ENCODE results near the gene SEL1L3. TPM values are rescaled to one million over a fixed set of nuclear protein-coding genes. Genes with fewer than 3 reads are reported as not detected.

SEL1L3 gene
- total RNA-seq, 1 experiment from 2014 or later = 15.7 TPM

GRCh38 chr4:25882226-25882625 is 19.4 kb upstream of the SEL1L3 start:
- Mint-ChIP-seq H3K4me3 (ENCODE audit: unreplicated experiment) (no peak overlapping the region), H3K27ac (ENCODE audit: unreplicated experiment) (no peak overlapping the region), H3K9me3 (ENCODE audit: unreplicated experiment) (no peaks in the 10 kb centered on the region), H3K27me3 (ENCODE audit: insufficient read depth, unreplicated experiment) (peaks cover 13% of the 10 kb centered on the region), H3K36me3 (ENCODE audit: insufficient read depth, unreplicated experiment) (no peaks in the 10 kb centered on the region), H3K4me1 (ENCODE audit: low read depth, unreplicated experiment) (no peaks in the 10 kb centered on the region)
- TF ChIP-seq CTCF (IDR thresholded peaks at IDR 0.05; ENCODE audit: insufficient read depth in 1 of 2, low read depth in 1 of 2, low read length in 1 of 2, severe bottlenecking in 1 of 2, unreplicated experiment in 1 of 2) = no peak
- CTCF ChIA-PET = no interaction called here
- Histone ChIP-seq H3K4me3 (ENCODE audit: low read depth, low read length) (no peak overlapping the region), H3K27me3 (replicated peaks; ENCODE audit: control insufficient read depth, insufficient read depth, low read length) (no peaks in the 10 kb centered on the region), H3K36me3 (ENCODE audit: control insufficient read depth, insufficient read depth, low read length) (no peaks in the 10 kb centered on the region), H3K9me3 (no peaks in the 10 kb centered on the region), H3K4me1 (no peaks in the 10 kb centered on the region)
- POLR2A ChIA-PET = no interaction called here
- intact Hi-C loops (cut with micrococcal nuclease; ENCODE audit: unreplicated experiment) = no loop called here
- BruUV-seq (replicated peaks) = no TSS peak
- no peak for DNase-seq

GRCh38 chr4:25881193-25881592 is 18.4 kb upstream of the SEL1L3 start:
- H3K9me3 Mint-ChIP-seq (ENCODE audit: unreplicated experiment) = no peaks in the 10 kb centered on the region
- no peaks in the 10 kb centered on the region for H3K36me3 Mint-ChIP-seq (ENCODE audit: insufficient read depth, unreplicated experiment)
- Histone ChIP-seq H3K36me3 (ENCODE audit: control insufficient read depth, insufficient read depth, low read length) (no peaks in the 10 kb centered on the region), H3K4me3 (ENCODE audit: low read depth, low read length) (no peak overlapping the region), H3K27me3 (replicated peaks; ENCODE audit: control insufficient read depth, insufficient read depth, low read length) (no peaks in the 10 kb centered on the region), H3K9me3 (no peaks in the 10 kb centered on the region), H3K4me1 (no peaks in the 10 kb centered on the region)
- H3K27ac Mint-ChIP-seq (ENCODE audit: unreplicated experiment) = no peak overlapping the region
- BruUV-seq (replicated peaks) = no TSS peak
- CTCF ChIA-PET = no interaction called here
- POLR2A ChIA-PET = no interaction called here
- no peaks in the 10 kb centered on the region for H3K4me1 Mint-ChIP-seq (ENCODE audit: low read depth, unreplicated experiment)
- no peak for TF ChIP-seq CTCF (IDR thresholded peaks at IDR 0.05; ENCODE audit: insufficient read depth in 1 of 2, low read depth in 1 of 2, low read length in 1 of 2, severe bottlenecking in 1 of 2, unreplicated experiment in 1 of 2)
- no peak overlapping the region for H3K4me3 Mint-ChIP-seq (ENCODE audit: unreplicated experiment)
- H3K27me3 Mint-ChIP-seq (ENCODE audit: insufficient read depth, unreplicated experiment) = peaks cover 13% of the 10 kb centered on the region
- no peak for DNase-seq
- intact Hi-C loops (cut with micrococcal nuclease; ENCODE audit: unreplicated experiment) = no loop called here

GRCh38 chr4:25879991-25880651 is 17.3 kb upstream of the SEL1L3 start:
- Mint-ChIP-seq H3K4me1 (ENCODE audit: low read depth, unreplicated experiment) (no peaks in the 10 kb centered on the region), H3K9me3 (ENCODE audit: unreplicated experiment) (no peaks in the 10 kb centered on the region), H3K27me3 (ENCODE audit: insufficient read depth, unreplicated experiment) (peaks cover 13% of the 10 kb centered on the region), H3K4me3 (ENCODE audit: unreplicated experiment) (no peak overlapping the region), H3K36me3 (ENCODE audit: insufficient read depth, unreplicated experiment) (no peaks in the 10 kb centered on the region), H3K27ac (ENCODE audit: unreplicated experiment) (no peak overlapping the region)
- ChIA-PET CTCF (no interaction called here), POLR2A (no interaction called here)
- Histone ChIP-seq H3K27me3 (replicated peaks; ENCODE audit: control insufficient read depth, insufficient read depth, low read length) (no peaks in the 10 kb centered on the region), H3K4me3 (ENCODE audit: low read depth, low read length) (no peak overlapping the region), H3K36me3 (ENCODE audit: control insufficient read depth, insufficient read depth, low read length) (no peaks in the 10 kb centered on the region), H3K9me3 (no peaks in the 10 kb centered on the region), H3K4me1 (no peaks in the 10 kb centered on the region)
- TF ChIP-seq CTCF (IDR thresholded peaks at IDR 0.05; ENCODE audit: insufficient read depth in 1 of 2, low read depth in 1 of 2, low read length in 1 of 2, severe bottlenecking in 1 of 2, unreplicated experiment in 1 of 2) = no peak
- BruUV-seq (replicated peaks) = no TSS peak
- no peak for DNase-seq
- intact Hi-C loops (cut with micrococcal nuclease; ENCODE audit: unreplicated experiment) = no loop called here
